HG03025 (cell line): Measurements from ENCODE around the gene TNRC6B.

Experiments
- ATAC-seq: cut with Tn5 transposase; IDR thresholded peaks from one replicate; pipeline ENCODE4 v1.9.1; 2021; ENCODE audit warnings: mild to moderate bottlenecking, moderate library complexity; ENCODE audit not compliant: unreplicated experiment, low FRiP score

The TNRC6B gene

GRCh38 chr22:40238425-40239344, 61.0 kb downstream of the TNRC6B start:
- ATAC-seq = no peak

GRCh38 chr22:40239345-40239683, 61.6 kb downstream of the TNRC6B start:
- ATAC-seq = no peak

GRCh38 chr22:40240160-40240559, 62.4 kb downstream of the TNRC6B start:
- ATAC-seq = no peak

- ATAC-seq = no peak
Measured at GRCh38 chr22:40240686-40241085, 63.0 kb downstream of the TNRC6B start.

- ATAC-seq = no peak
Measured at GRCh38 chr22:40241200-40241763, 63.6 kb downstream of the TNRC6B start.

GRCh38 chr22:40243891-40244290, 66.2 kb downstream of the TNRC6B start:
- no peak for ATAC-seq

- ATAC-seq = no peak
Measured at GRCh38 chr22:40244586-40244985, 66.9 kb downstream of the TNRC6B start.

GRCh38 chr22:40247976-40248375, 70.3 kb downstream of the TNRC6B start:
- no peak for ATAC-seq

- ATAC-seq = no peak
Measured at GRCh38 chr22:40249286-40249685, 71.6 kb downstream of the TNRC6B start.

- no peak for ATAC-seq
Measured at GRCh38 chr22:40250608-40251007, 72.9 kb downstream of the TNRC6B start.

- no peak for ATAC-seq
Measured at GRCh38 chr22:40251106-40251505, 73.4 kb downstream of the TNRC6B start.

- no peak for ATAC-seq
Measured at GRCh38 chr22:40252146-40252545, 74.4 kb downstream of the TNRC6B start.

GRCh38 chr22:40256516-40256915, 78.8 kb downstream of the TNRC6B start:
- ATAC-seq = no peak

- ATAC-seq = no peak
Measured at GRCh38 chr22:40258017-40258416, 80.3 kb downstream of the TNRC6B start.

- no peak for ATAC-seq
Measured at GRCh38 chr22:40258501-40258915, 80.8 kb downstream of the TNRC6B start.

- ATAC-seq = no peak
Measured at GRCh38 chr22:40261783-40262182, 84.1 kb downstream of the TNRC6B start.

GRCh38 chr22:40263191-40263590, 85.5 kb downstream of the TNRC6B start:
- no peak for ATAC-seq

- ATAC-seq = no peak
Measured at GRCh38 chr22:40265783-40266182, 88.1 kb downstream of the TNRC6B start.

GRCh38 chr22:40270031-40270430, 92.3 kb downstream of the TNRC6B start:
- ATAC-seq = no peak

GRCh38 chr22:40270748-40271373, 93.1 kb downstream of the TNRC6B start:
- no peak for ATAC-seq

- no peak for ATAC-seq
Measured at GRCh38 chr22:40271440-40271839, 93.7 kb downstream of the TNRC6B start.

- no peak for ATAC-seq
Measured at GRCh38 chr22:40273319-40273718, 95.6 kb downstream of the TNRC6B start.
